Measurements from ENCODE around the gene LAMA5.

The LAMA5 gene

DNA sequence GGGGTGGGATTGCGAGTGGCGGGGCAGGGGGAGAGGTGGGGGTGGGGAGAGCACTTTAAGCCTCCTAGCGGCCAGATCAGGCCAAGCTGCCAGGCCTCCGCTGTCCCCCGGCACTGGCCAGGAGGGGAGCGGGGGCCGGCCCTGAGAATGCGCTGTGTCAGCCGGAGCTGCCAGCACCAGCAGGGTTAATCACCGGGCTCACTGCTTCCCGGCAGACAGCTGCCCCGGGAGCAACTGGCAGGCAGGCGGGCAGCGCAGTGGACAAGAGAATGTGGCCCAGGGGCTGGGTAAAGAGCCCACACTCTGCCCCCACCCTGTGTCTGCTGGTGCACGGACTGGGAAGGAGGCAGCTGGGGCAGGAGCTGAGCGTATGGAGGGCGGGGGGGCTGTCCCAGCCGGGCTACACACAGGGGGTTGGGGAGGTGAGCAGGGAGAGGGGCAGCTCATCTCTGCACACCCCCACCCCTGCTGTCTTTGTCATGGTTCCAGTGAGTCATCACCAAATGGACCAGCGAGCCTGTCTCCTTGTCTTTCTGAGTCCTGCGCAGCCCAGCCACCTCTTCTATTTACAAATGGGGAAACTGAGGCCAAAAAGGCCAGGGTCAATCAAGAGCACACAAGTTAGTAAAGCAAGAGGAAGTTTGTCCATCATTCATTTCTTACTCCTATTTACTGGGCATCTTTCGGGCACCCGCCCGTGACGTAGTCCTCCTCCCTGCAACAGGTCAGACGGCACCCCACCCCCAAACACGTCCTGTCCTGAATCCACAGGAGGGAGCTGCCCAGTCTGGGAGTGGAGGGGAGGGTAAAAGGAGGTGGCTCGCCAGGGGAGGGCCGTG is 2.1 kb upstream of the LAMA5 start:
- no peak for DNase-seq

DNA sequence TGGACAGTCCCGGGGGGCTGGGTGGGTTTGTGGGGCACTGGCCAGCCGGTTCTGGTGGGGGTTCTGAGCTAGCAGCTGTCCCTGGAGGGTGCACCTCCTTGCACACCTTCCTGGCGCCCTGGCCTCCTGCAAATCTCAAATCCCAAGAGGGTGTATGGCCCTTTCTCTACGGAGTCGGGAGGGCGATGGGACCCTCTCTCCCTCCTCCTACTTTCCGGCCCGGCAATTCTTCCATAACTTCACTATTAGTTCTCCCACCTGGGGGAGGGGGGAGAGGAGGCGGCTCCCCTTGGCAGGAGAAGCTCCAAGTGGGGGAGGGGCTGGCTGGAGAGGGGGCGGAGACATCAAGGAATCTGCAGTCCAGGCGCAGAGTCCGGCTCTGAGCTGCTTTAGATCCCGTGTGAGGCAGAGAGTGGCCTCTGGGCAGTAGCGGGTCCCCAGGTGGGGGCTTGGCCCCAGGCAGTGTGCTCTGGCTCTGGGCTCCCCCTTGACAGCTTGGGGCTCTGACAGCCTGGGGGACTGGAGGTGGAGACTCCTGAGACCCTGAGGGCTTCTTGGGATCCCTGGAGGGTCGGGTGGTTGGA is 1.4 kb upstream of the LAMA5 start:
- no peak for DNase-seq

DNA sequence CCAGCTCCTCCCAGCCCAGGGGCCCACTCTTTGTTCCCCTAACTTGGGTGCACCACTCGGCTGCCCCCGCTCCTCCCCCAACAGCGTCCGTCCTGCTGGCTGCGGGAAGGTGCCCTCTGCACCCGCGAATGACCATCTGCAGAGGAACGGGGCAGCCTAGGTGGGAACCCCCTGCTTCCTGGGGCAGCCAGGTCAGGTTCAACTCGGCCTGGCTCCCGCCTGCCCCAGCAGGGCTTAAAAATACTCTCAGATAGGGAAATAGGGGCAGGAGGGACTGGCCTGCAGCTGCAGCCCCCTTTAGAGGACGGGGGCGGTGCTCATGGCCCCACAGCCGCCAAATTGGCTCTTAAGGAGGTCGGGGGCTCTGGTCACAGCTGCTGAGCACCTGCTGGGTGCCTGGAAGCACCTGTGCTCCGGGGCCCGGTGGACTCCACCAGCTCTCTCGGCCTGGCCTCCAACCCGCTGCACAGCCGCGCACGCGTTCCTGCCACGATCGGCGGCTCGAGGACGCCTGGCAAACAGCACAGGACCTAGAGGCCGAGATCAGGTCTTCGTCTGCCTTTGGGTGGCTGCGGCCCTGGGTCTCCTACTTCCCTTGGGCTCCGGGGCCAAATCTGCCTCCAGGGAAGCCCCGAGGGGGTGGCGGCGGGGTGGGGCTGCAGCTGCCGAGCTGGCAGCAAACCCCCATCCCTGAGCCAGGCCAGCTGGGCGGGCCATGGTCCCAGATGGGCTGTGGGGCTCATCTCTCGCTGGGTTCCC is 700 bp upstream of the LAMA5 start:
- DNase-seq = peak; percentile 53

DNA sequence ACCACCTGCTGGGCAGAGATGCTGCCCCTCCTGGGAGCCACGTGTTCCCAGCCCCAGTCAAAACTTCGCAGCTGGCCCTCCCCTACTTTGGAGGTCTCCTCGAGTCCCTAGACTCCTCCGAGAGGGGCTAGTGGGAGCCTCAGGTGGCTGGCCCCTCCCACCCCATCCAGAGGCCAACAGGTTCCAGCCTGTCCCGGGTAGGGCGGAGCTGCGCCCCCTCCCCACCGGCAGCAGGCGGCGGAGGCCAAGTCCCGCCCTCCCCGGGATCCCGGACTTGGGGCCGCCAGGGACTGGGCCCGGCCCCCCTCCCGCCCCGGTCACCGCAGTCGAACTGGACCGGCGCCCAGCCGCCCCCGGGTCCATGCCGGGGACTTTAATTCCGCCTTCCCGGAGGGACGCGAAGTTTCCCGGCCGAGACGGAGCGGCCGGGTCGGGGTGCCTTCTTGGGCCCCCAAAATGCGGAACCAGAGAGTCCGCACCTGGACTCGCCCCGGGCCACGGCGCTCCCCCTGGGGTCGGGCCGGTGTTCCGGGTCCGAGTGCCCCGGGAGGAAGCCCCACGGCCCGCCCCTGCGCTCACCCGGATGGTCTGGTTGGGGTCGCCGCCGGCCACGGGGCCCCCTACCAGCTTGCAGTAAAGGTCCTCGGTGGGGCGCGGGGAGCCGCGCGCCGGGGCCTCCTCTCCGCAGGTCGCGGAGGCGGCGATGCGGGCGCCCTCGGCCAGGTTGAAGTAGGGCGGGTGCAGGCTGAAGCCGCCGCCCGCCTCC is 559 bp downstream of the LAMA5 start:
- DNase-seq = no peak

DNA sequence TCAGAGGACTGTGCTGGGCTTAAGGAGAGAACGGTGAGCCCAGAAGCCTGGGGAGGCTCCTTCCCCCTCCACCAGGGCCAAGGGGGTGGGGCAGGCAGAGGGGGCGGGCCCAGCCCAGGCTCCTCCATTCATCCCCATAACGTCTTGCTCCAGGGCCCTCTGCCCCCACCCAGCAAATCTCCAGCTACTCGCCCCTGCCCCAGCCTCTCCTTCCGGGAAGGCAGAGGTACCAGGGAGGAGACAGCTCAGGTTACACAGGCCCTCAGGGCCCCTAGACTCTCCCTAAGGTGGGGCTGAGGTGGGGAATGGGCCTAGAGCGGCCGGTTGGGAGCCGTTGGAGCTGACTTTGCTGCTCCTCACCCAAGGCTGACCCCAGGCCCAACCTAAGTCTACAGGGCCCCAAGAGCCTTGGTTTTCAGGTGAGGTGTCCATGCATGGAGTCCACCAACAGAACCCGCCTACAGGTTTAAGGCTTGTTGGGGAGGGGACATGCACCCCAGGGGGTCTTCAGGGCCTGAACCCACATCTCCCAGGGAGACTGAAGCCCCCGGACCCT is 1.2 kb downstream of the LAMA5 start:
- no peak for DNase-seq

DNA sequence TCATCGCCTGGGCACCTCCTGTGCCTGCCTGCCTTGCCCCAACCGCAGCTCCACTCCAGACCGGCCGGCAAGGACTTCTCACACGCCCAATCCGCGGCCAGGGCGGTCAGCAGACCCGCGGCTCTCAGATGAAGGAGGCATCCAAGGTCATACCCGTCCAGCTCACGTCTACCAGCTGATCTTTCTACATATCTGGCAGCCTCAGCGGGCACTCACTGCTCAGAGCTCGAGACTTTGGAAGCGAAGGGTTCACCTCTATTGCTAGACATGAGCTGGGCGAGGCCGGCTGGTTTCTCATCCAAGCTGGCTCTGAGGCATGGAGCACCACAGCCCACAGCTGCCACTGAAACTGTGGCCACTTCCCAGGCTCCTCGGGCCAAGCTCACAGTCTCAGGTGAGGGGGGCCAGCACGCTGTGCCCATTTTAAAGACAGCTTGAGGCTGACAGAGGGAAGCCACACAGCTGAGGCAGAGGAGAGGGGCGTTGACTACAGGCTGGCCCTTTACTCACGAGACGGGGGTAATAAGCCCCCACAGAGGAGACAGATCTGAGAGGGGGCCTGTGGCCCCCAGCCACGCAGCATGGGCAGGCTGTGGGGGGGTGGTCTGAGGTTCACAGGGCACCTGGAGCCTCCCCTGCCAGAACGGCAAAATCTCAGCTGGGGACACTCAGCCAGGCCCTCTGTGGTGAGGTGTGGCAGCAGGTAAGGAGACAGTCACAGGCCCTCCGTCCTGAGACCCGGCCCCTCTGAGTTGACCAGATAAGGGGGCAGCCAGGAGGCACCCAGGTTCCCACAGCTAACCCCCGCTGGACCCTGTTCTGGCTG is 2.0 kb downstream of the LAMA5 start:
- DNase-seq = no peak

DNA sequence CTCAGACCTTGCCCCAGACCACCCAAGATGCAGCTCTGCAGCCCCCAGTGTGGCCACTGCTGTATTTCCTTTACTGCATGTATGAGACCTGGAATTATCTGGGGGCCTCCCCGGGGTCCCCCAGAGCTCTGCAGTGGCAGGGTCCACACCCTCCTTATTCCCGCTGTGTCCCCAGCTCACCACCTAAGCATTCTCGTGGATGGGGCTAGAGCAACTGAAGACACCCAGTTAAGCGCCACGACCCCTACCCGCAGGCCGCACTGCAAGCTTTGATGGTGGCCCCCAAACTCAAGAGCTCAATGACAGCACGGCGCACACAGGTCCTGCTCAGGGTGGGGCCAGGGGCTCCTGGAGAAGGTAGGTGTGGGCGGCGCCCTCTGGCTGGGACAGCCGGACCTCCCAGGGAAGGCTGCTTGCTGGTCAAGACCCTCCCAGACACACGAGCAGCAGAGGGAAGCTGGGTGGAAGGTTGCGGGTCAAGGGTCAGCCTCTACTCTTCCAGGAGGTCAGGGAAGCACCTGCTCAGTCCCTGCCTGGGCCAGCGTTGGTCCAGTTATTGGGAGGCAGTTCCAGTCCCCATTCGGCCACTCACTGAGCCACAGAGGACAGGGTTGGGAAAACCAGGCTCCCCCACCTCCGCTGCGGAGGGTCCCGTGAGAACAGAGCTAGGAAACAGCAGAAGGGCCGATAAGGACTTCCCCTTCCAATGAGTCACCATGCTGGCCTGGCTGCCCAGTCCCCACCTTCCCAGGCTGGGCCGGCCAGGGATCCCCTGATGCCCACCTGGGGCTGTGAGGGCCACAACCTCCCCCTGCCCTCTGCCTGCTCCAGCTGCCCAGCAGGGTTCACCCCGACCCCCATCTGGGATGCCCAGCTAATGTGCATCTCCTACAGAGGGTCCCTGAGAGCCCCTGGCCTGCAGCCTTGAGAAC is 2.9 kb downstream of the LAMA5 start:
- DNase-seq = no peak

DNA sequence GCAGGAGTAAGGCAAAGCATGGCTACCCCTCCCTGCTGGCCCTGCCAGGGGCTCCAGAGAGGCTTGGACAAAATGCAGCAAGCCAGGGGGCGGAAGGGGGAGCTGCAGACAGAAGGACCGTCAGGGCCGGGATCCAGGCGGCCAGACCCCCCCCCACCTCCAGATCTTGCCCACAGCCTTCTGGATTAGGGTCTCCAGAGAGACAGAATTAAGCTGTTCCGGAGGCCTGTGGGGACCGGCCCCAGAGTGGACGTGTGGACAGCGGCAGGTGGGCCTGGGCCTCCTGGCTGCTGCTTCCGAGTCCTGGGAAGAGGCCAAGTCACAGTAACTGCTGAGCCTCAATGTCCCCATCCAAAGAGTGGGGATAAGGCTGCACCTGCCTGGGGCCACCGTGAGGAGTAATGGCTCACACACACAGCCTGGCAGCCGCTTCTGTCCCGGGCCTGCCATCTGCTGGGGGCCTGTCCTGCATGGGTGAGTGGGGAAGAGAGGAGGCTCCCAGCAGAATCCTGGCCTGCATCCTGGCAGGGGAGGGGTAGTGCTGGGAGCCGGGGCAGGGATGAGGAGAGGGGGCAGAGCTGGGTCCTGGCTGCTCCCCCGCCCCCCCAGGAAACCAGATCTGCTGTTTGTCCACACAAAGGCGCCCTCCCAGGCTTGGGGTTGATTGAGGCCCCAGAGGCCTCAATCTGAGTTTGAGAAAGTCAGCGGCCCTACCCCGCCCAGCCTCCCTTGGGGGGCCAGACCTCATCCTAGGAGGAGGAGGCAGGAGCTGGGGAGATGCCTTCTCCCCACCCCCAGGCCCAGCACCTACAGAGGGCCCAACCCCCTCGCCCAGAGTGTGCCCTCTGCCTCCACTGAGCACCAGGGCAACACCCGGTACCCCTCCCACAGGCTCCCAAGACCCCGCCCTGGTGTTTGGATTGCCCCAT is 3.9 kb downstream of the LAMA5 start:
- DNase-seq = no peak

DNA sequence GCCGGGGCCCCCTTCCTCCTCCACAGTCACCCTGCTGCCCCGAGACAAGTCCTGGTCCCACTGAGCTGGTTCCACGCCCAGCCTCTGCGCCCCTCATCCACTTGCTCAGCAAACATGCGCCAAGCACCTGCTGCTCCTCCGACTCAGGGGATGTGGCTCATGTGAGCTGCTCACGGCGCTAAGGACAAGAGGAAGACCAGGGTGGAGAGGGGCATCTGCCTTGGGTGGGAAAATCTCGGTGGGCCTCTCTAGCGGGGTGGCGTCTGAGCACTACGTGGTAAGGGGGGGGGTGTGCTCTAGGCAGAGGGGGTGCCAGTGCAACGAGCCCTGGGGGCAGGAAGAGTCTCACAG is 4.5 kb downstream of the LAMA5 start:
- no peak for DNase-seq

DNA sequence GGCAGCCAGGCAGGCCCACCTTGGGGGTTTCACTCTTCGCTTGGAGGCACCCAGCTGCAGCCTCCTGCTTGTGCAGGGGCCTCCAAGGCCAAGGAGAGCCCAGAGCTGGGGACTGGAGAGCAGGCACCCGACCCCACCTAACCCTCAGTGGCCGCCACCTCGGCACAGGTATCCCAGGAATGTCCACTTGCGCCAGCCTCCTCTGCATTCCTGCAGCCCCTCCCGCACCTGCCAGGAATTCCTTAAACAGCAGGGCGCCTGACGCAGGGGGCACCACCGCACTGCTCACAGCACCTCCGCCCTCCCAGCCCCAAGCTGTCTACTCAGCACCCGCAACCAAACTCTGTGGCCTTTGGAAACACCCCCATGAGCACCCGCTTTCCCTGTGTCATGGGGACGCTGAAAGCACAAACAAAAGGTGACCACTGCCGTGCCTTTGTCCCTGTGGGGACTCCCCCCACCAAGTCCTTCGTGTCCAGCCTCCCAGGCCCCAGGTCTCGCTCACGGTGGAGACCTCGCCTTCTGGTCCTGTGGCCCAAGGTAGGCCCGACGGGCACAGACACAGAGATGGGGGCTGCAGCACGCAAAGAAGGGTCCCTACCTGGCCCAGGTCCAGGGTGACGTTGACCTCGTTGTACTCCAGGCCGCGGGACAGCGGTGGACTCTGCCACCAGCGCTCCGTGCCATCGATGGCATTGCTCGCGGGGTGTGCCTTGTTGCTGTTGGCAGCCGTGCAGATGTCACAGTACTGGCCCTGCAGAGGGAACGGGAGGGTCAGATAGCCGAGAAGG is 5.1 kb downstream of the LAMA5 start:
- DNase-seq = no peak

DNA sequence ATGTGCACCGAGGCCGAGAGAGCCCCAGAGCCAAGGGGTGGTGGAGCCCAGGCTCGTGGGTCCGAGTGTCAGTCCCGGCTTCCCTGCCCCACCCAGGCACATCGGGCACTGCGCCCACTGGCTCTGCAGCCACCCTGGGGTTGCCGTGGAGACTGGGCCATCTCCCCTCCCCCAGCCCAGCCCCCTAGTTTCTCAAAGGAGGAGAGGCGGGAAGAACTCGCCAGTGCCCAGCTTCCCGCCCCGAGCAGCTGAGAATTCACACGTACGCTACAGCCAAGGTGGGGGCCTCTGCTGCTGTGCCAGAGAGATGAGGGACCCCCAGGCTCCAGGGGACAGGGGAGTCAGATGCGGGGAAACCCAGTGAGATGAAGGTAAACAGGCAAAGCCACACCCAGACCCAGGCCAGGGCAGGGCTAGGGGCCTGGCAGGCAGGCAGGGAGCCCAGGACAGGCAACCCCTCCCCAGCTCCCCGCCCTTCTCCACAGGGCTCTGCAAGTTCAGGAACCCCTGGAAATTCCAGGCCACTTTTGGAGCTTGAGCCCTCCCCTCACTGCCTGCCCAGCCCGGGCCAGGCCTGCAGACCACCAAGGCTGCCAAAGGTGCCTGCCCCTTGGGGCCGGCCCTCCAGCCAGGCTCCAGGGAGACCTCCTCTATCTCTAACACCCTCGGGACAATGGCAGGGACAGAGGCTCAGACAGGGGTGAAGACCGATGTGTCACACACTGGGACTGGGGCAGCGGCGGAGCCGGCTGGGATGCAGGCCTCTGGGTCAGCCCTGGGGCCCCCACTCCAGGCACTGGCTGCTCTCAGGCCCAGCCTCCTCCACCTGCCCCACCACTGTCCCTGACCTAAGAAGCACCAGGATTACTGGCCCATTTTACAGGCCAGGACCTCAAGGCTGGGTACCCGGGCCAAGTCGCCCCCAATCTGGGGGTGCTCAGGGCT is 6.0 kb downstream of the LAMA5 start:
- no peak for DNase-seq

DNA sequence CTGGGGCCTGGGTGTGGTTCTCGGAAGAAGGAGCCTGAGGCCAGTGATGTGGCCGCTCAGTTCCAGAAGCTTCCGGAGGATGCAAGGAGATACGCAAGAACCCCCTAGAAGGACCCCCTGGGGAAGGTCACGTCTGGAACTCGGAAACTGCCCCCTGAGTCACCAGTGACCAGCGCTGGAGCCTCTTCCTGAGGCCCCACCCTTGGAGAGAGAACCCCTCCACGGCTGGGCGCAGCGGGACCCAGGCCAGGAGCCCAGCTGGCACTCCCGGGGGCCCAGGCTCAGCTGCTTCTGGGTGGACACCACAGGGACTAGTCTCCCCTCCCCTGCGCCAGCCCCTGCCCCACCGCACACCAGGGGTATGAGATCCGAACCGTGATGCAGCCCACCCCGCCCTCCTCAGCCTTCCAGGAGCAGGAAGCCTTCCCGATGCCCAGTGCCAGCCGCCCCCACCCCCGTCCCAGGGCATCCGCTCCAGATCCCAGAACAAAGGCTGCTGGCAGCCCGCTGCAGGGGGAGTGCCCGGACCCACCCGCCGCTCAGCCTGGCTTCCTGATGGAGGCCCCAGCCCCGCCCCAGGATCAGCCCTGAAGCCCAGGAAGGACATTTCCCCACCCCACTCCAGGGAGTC is 7.5 kb downstream of the LAMA5 start:
- DNase-seq = no peak

DNA sequence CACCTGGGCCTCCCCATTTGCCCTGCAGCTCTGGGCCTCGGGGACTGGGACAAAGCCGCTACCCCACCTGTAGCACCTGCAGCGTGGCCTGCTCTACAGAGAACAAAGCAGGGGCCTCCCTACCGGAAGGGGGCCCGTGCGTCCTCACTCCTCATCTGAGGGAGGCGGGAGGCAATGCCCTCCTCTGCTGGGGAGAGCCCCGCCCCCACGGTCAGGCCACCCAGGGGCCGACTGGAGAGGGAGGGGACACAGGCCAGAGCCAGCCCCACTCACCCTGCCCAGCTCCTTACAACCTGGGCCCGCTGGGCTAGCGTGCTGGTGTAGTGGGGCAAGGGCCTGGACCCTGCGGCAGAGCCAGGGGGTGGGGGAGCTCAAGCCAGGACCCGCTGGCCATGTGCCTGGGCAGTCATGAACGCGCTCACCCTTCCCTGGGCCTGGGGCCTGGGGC is 8.0 kb downstream of the LAMA5 start:
- DNase-seq = no peak

DNA sequence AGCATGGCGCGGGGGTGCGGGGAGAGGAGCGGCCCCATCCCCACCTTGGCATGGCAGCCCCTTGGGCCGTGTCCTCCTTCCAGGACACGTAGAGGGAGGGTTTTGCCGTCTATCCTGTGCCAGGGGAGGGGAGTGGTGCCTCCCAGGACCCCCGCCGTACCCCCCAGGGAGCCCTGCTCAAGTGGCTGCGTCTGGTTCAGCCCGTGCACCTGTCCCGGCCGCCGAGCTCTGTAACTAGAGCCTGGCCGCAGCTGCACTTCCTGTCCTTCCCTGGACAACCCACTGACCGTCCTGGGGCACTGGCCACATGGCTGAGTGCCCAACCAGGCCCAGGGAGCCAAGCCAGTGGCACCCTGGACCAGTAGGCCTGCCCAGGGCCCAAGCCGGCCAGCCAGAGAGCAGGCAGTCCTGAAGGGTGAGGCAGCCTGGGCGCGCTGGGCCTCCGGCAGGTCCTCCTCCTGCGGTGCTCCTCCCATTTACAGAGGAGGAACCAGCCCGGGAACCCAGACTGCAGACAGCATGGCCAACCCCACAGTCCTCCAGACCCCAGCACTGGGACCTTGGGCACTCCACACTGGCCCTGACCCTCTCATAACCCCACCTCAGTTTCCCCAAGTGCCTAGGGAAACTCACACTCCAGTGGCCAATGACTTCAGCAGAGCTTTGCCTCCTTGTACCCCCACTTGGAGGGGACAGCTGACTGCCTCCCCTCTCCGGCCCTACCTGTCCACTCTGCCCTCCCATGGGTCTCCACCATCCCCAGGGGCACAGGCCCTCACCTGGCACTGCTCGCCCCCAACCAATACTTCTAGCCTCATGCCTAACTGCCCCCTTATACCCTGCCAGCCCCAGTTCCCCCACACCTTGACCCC is 8.7 kb downstream of the LAMA5 start:
- DNase-seq = no peak

DNA sequence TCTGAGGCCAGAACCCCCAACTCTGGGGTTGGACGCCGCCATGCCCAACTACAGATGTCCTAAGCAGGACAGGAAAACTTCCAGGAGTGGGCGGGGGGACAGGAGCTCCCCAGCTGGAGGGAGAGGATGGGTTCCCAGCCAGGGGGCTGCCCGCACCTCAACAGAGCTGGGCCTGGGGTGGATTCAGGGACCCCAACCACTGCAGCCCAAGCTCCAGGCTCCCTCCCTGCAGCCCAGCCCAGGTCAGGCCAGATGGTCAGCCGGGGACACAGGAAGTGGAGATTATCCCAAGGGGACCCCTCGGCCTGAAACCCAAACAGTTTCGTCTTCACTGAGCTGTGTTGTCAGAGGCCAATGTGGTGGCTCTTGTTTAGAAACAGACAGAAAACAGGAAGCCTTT is 9.4 kb downstream of the LAMA5 start:
- DNase-seq = no peak

DNA sequence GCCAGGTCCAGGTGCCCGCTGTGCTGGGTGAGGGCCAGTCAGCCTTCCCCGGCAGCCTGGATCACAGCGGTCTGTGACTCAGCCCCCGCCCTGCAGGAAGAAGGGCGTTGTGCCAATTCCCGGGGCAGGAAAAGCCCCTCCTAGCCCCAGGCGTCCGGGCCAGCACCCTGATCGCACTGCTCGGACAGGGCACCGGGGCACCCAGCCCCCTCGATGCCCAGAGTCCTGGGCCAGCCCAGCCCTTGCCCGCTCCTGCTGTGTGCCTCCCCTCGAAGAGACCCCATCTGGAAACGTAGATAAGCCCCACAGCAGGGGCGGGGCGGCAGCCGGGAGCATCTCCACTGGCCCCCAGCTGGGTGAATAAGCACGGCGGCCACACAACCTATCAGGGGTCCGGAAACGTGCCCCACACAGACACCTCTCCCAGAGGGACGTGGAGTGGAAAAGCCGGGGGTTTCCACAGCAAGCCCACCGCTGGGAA is 9.9 kb downstream of the LAMA5 start:
- DNase-seq = no peak

Measured in activated CD4-positive, alpha-beta T cell treated with anti-CD3 and anti-CD28 coated beads for 48 hours (primary cell).